GM06990 (cell line): Measurements from ENCODE around the gene PTPRN2.
"Not testable (repeated sequence)": the region's sequence is repeated elsewhere in the genome, so short reads cannot be mapped to it uniquely, and the experiment has no call there.

ENCODE experiments used
- DNase-seq: peaks from one replicate; pipeline ENCODE4 v3.0.0-alpha.2; 2011; ENCODE audit not compliant: insufficient read length; ENCODE audit errors: extremely low read depth
- H3K27me3 ChIP-seq: replicated peaks from 2 replicates; pipeline ENCODE4 v1.6.0; 2011; ENCODE audit warnings: low read length; ENCODE audit not compliant: control insufficient read depth, insufficient read depth
- H3K36me3 ChIP-seq: 2 replicates; pipeline ENCODE4 v1.5.1; 2011; ENCODE audit warnings: low read length; ENCODE audit not compliant: control insufficient read depth, insufficient read depth
- H3K4me3 ChIP-seq: replicated peaks from 2 replicates; pipeline ENCODE4 v1.5.1; 2011; ENCODE audit warnings: low read depth, mild to moderate bottlenecking, control low read depth, low read length
- CTCF ChIP-seq: IDR thresholded peaks from 2 replicates; pipeline ENCODE4 v1.5.1; 2011; ENCODE audit warnings: low read length, control low read depth, mild to moderate bottlenecking, inconsistent platforms; ENCODE audit not compliant: insufficient read depth, poor library complexity, severe bottlenecking

The PTPRN2 gene

GRCh38 chr7:157726764-157727163 is 860.9 kb downstream of the PTPRN2 start:
- TF ChIP-seq CTCF: no peak
- no peaks in the 10 kb centered on the region for H3K36me3 ChIP-seq
- H3K27me3 ChIP-seq: no peaks in the 10 kb centered on the region
- H3K4me3 ChIP-seq: no peak overlapping the region
- no peak for DNase-seq

DNA sequence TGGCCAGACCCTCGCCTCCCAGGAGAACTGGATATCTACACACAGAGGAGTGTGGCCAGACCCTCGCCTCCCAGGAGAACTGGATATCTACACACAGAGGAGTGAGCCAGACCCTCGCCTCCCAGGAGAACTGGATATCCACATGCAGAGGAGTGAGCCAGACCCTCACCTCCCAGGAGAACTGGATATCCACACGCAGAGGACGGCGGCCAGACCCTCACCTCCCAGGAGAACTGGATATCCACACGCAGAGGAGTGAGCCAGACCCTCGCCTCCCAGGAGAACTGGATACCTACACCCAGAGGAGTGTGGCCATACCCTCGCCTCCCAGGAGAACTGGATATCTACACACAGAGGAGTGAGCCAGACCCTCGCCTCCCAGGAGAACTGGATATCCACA is 862.3 kb downstream of the PTPRN2 start:
- not testable (repeated sequence) for DNase-seq, H3K27me3 ChIP-seq, H3K4me3 ChIP-seq, H3K36me3 ChIP-seq

DNA sequence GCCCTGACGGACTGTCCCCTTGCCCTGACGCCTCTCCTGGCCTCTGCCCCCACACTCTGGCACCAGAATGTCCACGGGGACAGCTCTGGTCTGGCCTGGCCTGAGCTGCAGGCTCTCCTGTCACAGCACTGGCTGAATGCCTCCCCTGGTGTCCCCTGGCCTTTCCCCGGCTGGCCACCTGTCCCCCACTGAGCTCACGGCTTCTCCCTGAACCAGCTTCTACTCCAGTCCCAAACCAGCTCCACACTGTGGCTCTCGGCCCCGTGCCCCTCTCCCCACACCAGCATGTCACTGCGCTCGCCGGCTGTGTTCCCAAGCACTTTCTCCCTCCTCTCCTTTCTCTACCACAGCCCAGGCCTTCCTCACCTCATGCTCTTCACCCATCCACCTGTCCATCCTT is 864.4 kb downstream of the PTPRN2 start:
- no peaks in the 10 kb centered on the region for H3K27me3 ChIP-seq
- DNase-seq: no peak
- no peak overlapping the region for H3K4me3 ChIP-seq
- no peaks in the 10 kb centered on the region for H3K36me3 ChIP-seq
- no peak for TF ChIP-seq CTCF

GRCh38 chr7:157722137-157723060 is 865.2 kb downstream of the PTPRN2 start:
- no peak for TF ChIP-seq CTCF
- H3K36me3 ChIP-seq: no peaks in the 10 kb centered on the region
- no peaks in the 10 kb centered on the region for H3K27me3 ChIP-seq
- H3K4me3 ChIP-seq: no peak overlapping the region
- DNase-seq: no peak

DNA sequence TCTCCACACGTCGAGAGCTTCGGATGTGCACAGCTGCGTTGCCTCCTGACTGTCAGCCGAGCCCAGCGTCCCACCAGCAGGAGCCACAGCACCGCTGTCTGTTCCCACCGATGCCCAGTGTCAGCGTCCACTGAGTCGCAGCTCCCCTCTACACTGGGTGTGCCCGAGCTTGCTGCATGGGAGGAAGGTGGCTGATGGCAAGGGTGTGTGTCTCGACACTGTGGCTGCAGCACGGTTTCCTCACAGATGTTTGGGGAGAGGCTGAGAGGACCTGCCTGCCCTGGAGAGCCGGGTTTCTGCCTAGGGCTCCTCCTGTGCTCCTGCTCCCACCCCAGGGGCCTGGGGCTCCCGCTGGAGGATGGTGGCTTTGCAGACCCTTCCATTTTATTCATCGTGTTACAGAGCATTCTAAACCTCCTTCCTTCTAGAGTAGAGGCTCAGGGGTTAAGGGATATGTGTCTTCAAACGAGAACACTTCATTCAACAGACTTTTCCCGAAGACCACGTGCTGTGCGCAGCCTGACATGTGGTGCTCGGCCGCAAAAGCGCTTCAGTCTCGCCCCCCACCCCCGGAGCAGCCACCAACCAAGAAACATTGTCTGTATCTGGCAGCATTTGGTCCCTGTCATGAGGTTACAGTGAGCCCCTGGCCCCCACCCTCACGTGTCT is 866.0 kb downstream of the PTPRN2 start:
- Histone ChIP-seq H3K36me3 (no peaks in the 10 kb centered on the region), H3K27me3 (no peaks in the 10 kb centered on the region), H3K4me3 (no peak overlapping the region)
- DNase-seq: no peak
- TF ChIP-seq CTCF: no peak
